ENCODE data around the gene STX1B.
"Not testable (repeated sequence)": the region's sequence is repeated elsewhere in the genome, so short reads cannot be mapped to it uniquely, and the experiment has no call there.

Gene STX1B

GRCh38 chr16:31016018-31016417, 5.6 kb upstream of the STX1B start:
- no peak for DNase-seq (ENCODE audit: insufficient read length, low spot score)
- FAIRE-seq = no peak

- FAIRE-seq = not testable (repeated sequence)
Measured at GRCh38 chr16:31013292-31013691, 2.9 kb upstream of the STX1B start.

GRCh38 chr16:31011815-31012214, 1.4 kb upstream of the STX1B start:
- not testable (repeated sequence) for DNase-seq (ENCODE audit: insufficient read length, low spot score); FAIRE-seq

More at GRCh38 chr16:31013292-31013691, 2.9 kb upstream of the STX1B start:
- DNase-seq (ENCODE audit: insufficient read length, low spot score) = not testable (repeated sequence)

- no peak for DNase-seq (ENCODE audit: insufficient read length, low spot score)
- no peak for FAIRE-seq
Measured at GRCh38 chr16:31009894-31010584, 399 bp downstream of the STX1B start.

GRCh38 chr16:31009120-31009519, 1.3 kb downstream of the STX1B start:
- DNase-seq (ENCODE audit: insufficient read length, low spot score) = no peak
- FAIRE-seq = no peak

- FAIRE-seq (no peak), DNase-seq (ENCODE audit: insufficient read length, low spot score) (no peak)
Measured at GRCh38 chr16:31008551-31008950, 1.9 kb downstream of the STX1B start.

- no peak for FAIRE-seq
Measured at GRCh38 chr16:31008149-31008548, 2.3 kb downstream of the STX1B start.

GRCh38 chr16:31007684-31008083, 2.8 kb downstream of the STX1B start:
- DNase-seq (ENCODE audit: insufficient read length, low spot score) = no peak
- FAIRE-seq = no peak

More at GRCh38 chr16:31008149-31008548, 2.3 kb downstream of the STX1B start:
- DNase-seq (ENCODE audit: insufficient read length, low spot score) = no peak

- FAIRE-seq (no peak), DNase-seq (ENCODE audit: insufficient read length, low spot score) (no peak)
Measured at GRCh38 chr16:31006589-31006988, 3.8 kb downstream of the STX1B start.

- FAIRE-seq (no peak), DNase-seq (ENCODE audit: insufficient read length, low spot score) (no peak)
Measured at GRCh38 chr16:31006086-31006385, 4.4 kb downstream of the STX1B start.

GRCh38 chr16:31005350-31006085, 4.9 kb downstream of the STX1B start:
- FAIRE-seq = no peak
- no peak for DNase-seq (ENCODE audit: insufficient read length, low spot score)

- FAIRE-seq (no peak), DNase-seq (ENCODE audit: insufficient read length, low spot score) (no peak)
Measured at GRCh38 chr16:31004658-31005057, 5.8 kb downstream of the STX1B start.

- DNase-seq (ENCODE audit: insufficient read length, low spot score) (no peak), FAIRE-seq (no peak)
Measured at GRCh38 chr16:31003744-31004143, 6.7 kb downstream of the STX1B start.

GRCh38 chr16:31002862-31003341, 7.5 kb downstream of the STX1B start:
- FAIRE-seq (no peak), DNase-seq (ENCODE audit: insufficient read length, low spot score) (no peak)

GRCh38 chr16:31002250-31002700, 8.2 kb downstream of the STX1B start:
- no peak for DNase-seq (ENCODE audit: insufficient read length, low spot score)
- FAIRE-seq = no peak

GRCh38 chr16:31001507-31002249, 8.8 kb downstream of the STX1B start:
- no peak for FAIRE-seq
- no peak for DNase-seq (ENCODE audit: insufficient read length, low spot score)

GRCh38 chr16:31000671-31001382, 9.6 kb downstream of the STX1B start:
- DNase-seq (ENCODE audit: insufficient read length, low spot score) (no peak), FAIRE-seq (no peak)

- DNase-seq (ENCODE audit: insufficient read length, low spot score) = no peak
- no peak for FAIRE-seq
Measured at GRCh38 chr16:30998852-30999761, 11.3 kb downstream of the STX1B start.
